NOMO-1 treated with DMSO at 0.1 percent for 48 hours (cell line): Measurements from ENCODE around the gene XYLB.
"Not testable (repeated sequence)": the region's sequence is repeated elsewhere in the genome, so short reads cannot be mapped to it uniquely, and the experiment has no call there.

ENCODE experiments used
- DNase-seq: peaks from one replicate; lab custom pipeline; 2025; ENCODE audit not compliant: unreplicated experiment; lab: John Stamatoyannopoulos, UW

Gene XYLB

DNA sequence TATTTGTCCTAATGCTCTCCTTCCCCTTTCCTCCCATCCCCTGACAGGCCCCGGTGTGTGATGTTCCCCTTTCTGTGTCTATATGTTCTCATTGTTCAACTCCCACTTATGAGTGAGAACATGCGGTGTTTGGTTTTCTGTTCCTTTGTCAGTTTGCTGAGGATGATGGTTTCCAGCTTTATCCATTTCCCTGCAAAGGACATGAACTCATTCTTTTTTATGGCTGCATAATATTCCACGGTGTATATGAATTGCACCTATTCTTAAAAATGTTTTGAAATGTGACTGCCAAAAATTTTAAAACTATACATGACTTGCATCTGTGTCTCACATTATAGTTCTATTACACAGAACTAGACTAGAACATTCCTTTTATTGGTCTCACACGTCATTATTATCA is 25.9 kb upstream of the XYLB start:
- not testable (repeated sequence) for DNase-seq

DNA sequence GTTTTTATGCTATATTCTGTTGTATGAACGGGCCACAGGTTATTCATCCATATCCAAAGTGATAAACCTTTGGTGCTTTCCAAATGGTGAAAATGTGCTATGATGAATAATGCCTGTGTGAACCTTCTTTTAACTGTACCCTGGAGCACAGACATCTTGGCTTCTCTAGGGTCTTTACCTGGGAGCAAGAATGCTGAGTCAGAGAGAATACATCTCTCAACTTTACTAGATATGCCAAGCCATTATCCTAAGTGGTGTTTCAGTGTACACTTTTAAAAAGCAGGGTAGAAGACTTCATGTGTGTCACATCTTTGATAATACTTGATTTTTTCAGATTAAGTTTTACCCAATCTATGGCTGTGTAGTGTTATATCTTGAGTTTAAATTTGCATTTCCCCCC is 23.5 kb upstream of the XYLB start:
- no peak for DNase-seq

DNA sequence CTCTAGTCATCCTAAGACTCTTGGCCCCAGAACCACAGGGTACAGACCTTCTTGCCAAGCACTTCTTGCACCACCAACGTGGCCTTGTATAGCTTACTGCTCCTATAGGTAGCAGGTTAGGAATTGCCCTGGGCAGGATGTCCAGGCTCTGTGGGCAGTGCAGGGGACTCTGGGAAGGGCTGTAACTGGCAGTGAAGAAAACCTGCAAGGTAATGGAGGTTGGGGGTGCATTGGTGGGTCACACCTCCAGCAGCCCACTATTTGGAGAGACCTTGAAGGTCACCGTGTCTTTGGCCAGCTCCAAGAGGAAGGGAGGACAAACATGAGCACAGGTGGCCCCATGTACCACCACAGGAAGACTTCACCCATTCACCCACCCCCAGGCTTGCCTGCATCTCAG is 21.3 kb upstream of the XYLB start:
- DNase-seq, result no peak

DNA sequence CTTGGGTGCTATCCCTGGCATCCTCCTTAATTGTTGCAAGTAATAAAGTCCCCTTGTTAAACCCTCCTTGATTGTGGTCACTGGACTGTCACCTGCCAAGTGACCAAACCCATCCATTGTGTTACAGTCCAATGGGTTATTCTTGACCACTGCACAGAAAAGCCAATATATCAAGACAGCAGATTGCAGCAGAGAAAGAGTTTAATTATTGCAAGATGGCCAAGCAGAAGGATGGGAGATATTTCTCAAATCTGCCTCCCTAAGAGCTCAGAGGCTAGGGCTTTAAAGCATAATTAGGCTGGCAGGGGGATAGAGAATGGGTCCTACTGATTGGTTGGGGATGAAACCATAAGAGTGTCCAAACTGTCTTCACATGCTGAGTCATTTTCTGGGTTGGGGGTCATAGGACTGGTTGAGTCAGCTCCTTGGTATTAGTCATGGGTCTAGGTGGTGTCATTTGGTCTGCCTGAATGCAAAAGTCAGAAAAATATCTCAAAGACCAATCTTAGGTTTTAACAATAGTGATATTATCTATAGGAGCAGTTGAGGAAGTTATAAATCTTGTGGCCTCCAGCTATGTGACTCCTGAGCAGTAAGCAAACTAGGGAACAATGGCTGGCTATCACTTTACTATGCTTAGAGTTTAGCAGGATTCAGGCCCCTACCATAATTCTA is 19.1 kb upstream of the XYLB start:
- DNase-seq, result no peak

DNA sequence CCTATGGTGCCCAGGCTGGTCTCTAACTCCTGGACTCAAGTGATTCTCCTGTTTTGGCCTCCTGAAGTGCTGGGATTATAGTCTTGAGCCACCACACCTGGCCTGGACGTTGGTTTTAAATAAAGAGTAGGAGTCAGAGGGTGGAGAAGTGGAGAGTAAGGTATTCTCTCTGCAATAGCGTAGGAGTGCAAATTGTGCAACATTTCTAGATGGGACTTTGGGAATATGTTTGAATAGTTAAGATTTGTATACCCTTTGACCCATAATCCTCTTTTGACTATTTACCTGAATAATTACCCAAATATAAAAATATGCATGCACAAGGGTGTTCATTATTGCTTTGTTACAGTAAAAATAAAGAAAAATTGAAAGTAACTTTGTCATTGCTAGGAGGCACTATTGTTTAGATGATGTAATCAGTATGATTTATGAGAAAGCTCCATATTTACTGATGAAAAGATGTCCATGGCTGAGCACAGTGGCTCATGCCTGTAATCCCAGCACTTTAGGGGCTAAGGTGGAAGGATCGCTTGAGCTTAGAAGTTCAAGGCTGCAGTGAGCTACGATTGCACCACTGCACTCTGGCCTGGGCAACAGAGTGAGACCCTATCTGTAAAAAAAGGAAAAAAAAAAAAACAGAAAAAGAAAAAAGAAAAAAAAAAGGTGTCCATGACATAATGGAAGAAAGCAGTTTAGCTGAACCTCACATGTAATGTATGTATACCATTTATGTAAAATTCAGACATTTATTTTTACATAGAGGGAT is 15.1 kb upstream of the XYLB start:
- peak; percentile 11 for DNase-seq

DNA sequence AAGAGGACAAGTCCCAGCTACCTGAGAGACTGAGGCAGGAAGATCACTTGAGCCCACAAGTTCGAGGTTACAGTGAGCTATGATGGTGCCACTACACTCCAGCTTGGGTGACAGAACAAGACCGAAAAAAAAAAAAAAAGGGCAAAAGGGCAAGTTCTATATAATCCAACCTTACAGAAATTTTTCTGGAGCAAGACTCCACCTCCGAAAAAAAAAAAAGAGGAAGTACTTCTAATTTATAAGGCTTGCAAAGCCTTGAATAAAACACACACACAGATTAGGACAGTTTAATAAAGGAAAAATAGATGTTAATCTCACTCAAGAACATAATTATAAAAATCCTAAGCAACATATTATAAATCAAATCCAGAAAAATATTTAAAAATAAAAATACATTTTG is 14.4 kb upstream of the XYLB start:
- peak; percentile 63 for DNase-seq

DNA sequence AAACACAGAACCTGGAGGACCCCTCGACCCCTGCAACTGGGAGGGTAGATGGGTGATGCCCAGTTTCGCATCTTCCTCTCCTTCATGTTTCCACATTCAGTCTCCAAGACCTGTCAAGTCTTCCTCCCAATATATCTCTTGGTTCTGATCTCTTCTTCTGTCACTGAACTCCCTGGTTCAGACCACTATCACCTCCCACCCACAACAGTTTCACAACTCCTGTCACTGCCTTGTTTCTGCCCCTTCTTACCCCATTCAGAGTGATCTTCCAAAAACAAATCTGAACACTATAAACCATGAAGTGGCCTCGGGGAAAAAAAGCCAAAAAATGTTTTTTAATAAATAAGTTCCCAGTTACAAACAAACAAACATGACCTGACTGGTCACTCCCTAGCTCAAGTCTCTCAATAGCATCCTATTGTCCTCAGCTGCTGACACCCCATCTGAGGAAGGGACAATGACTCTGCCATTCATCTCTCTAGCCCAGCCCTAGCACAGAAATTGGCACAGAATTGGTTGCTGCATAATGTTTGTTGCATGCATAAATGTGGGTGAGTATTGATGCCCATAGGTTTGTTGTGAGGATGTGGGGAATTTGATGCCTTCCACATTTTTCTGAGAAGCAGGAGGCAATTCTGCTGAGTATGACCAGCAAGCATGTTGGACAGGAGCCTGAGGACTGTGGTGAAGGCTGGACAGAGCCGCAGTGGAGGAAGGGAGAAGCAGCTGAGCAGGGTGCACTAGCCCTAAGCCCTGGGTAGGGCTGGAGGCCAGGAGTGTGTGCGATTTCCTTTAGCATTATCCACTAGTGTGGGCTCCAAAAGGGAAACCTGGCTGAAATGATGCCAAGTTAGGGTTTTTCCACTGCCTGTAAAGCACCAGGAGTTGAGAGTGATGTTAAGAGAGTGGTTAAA is 12.2 kb upstream of the XYLB start:
- no peak for DNase-seq

DNA sequence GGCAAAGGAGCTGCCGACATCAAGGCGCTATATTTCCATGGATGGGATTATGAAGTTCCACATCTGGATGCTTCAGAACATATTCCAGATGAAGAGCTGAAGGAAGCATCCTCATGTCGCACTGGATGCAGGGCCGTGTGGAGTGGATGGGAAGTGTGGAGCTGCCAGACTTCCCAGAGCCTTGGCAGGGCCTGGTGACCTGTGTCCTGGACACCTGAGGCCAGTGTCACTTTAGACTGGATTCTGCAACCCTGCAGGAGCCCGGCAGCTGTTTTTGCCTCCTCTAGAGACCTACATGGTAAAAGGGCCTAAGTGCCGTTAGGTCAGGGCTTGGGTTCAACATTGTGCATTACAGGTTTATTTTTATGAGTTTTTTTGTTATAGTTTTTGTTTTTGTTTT is 11.3 kb upstream of the XYLB start:
- no peak for DNase-seq

DNA sequence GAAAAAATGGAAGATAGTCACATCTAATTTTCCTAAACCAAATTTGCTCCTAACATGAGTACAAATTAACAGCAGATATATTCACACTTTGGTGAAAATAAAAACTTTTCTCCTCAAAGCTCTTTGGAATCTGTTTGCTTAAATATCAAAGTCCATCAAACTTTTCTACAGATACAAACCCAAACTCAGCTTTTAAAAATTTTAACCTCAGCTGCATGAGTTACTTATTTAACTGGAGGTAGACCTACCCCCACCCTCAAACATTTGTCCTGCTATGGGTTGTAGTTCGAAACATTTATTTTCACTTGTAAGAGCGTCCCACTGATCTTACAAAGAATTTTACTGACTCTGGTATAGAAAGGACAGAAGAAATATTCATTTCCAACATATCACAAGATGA is 8.9 kb upstream of the XYLB start:
- no peak for DNase-seq

DNA sequence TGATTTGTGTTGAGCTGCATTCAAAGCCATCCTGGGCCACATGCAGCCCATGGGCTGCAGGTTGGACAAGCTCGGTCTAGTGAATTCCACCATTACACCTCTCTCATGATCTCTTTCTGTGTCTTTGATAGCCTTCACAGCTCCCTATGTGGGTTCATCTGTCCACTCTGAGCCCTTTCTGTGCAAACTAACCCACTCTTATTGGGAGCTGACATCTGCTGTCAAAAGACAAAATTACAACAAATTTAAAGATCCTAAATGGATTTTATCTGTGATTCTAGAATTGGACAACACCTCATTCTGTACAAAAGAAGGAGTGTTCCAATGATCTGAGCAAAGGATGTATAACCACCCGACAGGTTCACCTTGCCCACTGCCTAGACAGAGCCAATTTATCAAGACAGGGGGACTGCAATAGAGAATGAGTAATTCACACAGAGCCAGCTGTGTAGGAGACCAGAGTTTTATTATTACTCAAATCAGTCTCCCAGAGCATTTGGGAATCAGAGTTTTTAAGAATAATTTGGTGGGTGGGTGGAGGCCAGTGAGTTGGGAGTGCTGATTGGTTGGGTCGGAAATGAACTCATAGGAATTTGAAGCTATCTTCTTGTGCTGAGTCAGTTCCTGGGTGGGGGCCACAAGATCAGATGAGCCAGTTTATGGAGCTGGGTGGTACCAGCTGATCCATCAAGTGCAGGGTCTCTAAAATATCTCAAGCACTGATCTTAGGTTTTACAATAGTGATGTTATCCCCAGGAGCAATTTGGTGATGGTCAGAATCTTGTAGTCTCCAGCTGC is 2.6 kb upstream of the XYLB start:
- DNase-seq, result no peak

DNA sequence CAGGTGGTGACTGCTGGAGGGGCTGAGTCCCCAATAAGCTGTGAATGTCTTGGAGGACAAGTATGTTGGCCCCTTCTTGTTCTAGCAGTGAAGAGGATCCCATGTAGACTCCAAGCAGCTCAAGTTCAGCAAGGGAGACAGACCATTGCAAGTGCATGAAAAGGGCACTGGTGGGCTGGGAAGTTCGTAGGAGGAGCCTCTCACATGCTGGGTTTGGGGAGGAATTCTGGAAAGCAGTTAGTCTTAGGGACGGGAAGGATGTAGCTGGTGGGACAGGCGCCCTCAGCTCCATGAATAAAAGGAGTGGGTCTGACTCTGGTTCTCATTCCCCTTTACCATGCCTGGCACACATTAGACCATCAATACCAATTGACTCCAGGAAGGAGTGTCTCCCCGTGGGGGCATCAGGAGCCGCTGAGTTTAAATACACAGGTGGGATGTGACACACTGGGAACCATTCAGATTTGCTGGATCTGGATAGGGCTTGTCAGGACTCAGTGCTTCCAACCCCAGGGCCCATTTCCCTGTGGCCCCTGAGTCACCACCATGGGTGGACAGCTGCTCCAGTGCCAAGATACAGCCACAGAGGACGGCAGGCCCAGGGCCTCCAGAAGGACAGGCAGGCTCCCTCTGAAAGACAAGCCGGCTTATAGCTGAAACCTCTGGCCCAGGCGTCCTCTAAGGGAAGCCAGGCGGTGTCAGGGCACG is 552 bp upstream of the XYLB start:
- no peak for DNase-seq

DNA sequence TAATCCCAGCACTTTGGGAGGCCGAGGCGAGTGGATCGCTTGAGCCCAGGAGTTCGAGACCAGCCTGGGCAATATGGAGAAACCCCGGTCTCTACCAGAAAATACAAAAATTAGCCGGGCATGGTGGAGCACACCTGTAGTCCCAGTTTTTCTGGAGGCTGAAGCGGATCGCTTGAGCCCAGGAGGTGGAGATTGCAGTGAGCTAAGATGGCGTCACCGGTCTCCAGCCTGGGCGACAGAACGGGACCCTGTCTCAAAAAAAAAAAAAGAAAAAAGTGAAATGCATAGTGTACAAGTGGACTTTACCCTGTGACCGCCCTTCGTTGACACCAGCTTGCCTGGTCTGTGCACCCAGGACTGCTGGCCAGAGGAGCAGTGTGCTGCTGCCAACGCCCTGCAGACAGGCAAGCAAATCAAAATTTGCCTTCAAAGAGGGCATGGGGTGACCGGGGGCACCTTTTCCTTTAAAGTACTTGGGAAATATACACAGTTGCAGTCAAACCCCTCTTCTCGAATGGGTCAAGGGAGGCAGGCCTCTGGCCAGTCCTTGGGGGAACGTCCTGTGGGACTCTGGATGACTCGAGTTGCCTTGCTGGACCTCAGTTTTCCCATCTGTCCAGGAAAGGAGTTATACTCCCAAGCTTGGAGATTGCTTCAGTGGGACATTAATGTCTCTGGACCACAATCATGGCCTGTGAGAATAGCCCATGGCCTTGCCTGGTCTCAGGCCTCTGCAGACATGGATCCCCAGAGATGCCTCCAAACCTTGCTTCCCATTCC is 1.0 kb downstream of the XYLB start:
- no peak for DNase-seq

DNA sequence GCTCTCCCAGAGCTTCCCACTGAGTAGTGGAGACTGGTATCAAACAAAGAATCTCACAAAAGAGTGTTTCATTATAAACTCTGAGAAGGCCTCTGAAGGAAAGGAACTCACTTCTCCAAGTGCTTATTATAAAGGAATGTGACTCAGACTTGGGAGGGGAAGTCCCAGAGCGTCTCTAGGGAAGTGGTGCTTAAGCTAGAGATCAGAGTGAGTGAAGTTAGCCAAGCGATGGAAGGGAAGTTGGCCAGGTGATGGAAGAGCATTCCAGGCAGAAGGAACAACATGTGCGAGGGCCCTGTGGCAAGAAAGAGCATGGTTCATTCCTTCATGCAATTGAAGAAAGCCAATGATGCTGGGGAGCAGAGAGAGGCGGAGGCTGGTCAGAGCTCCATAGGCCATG is 2.3 kb downstream of the XYLB start:
- peak; percentile 31 for DNase-seq

DNA sequence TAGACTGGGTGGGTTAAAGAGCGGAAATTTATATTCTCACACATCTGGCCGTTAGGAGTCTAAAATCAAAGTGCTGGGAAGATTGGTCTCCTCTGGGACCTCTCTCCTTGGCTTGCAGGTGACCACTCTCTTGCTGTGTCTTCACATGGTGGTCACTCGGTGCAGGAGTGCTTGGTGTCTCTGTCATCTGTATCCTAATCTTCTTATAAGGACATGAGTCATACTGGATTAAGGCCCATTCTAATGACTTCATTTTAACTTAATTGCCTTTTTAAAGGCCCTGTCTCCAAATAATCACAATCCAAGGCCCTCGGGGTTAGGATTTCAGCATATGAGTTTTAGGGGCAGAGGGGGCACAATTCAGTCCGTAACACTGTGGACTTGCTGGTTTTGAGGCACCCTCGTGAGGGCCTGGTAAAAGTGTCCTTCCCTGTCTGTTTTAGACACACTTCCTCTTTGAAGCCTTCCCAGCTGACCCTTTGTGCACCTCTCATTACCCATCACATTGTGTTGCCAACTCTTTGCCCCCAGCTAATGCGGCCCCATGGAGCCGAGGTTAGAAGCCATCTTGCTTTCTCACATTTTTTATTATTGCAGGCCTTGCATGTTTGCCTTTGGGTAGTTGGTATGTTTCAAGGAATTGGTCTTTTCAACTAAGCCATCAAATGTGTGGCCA is 3.2 kb downstream of the XYLB start:
- no peak for DNase-seq

DNA sequence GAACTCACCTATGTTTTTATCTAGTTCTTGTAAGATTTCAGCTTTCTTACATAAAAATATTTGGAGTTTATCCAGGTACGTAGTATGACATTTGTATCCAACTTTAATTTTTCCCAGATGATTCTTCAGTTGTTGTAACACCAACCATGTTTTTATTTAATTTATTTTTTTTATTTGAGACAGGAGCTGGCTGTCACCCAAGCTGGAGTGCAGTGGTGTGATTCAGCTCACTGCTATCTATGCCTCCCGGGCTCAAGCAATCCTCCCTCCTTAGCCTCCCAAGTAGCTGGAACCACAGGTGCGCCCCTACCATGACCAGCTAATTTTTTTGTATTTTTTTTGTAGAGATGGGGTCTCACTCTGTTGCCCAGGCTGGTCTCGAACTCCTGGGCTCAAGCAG is 6.6 kb downstream of the XYLB start:
- no peak for DNase-seq

DNA sequence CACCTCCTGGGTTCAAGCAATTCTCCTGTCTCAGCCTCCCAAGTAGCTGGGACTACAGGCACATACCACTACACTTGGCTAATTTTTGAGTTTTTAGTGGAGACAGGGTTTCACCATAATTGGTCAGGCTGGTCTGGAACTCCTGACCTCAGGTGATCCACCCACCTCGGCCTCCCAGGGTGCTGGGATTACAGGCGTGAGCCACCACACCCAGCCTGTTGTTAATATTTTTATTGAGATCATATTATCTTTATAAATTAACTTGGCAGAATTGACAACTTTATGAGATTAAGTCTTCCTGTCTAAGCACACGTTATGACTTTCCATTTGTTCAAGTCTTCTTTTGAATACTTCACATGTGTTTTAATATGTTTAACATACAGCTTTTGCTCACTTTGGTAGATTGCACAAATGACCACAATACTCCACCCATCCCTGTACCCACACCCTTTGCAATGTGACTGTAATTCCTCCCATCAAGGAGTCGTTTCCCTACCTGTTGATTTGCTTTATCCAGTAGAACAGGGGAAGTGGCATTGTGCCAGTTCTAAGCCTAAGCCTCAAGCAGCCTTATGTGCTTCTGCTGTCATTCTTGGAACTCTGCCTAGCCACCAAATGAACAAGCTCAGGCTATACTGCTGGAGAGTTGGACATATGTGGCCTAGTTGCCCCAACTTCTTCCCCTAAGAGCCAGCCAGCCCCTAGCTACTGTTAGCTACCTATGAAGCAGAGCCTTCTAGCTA is 8.2 kb downstream of the XYLB start:
- DNase-seq, result no peak

DNA sequence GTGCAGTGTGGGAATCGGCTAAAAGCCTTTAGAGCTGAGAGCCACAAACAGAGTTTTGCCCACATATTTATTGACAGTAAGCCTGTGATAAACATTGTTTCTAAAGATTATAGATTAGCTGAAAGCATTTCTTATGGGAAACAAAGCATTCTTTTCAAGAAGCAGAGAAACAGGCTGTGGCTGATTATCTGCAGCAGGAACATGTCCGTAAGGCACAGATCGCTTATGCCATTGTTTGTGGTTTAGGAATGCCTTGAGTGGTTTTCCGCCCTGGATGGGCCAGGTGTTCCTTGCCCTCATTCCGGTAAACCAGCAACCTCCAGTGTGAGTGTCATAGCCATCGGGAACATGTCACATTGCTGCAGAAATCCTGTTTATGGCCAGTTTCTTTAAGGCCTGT is 12.5 kb downstream of the XYLB start:
- no peak for DNase-seq

DNA sequence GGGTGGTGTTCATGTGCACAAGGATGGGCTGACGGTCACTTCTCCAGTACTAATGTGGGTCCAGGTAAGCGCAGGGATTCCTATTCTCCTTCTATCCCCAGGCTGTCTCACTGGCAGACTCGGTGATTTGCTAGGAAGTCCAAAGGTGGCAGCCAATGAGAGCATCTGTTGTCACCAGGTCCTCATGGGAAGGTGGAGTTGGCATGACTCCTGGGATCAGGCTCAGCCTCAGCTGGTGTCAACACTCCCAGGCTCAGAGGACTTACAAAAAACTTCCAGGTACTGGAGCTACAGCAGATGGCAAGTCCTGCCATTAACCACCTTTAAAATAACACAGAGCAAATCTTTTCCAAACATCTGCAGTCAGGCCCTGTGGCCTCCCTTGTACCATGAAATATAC is 13.8 kb downstream of the XYLB start:
- no peak for DNase-seq
